Measurements from ENCODE around the gene CHCHD4. TPM values are rescaled to one million over a fixed set of nuclear protein-coding genes. Genes with fewer than 3 reads are reported as not detected.
"Not testable (repeated sequence)": the region's sequence is repeated elsewhere in the genome, so short reads cannot be mapped to it uniquely, and the experiment has no call there.

Gene CHCHD4
- total RNA-seq, 1 donor from 2014 or later, result 15.4 TPM

- no peak for DNase-seq (ENCODE audit: low read depth)
Observed at GRCh38 chr3:14120111-14120920, 4.4 kb downstream of the CHCHD4 start.

- DNase-seq (ENCODE audit: low read depth), result no peak
Observed at GRCh38 chr3:14119651-14120050, 5.0 kb downstream of the CHCHD4 start.

- DNase-seq (ENCODE audit: low read depth), result peak; percentile 79
Observed at GRCh38 chr3:14118400-14119381, 6.0 kb downstream of the CHCHD4 start.

GRCh38 chr3:14117468-14118399, 6.9 kb downstream of the CHCHD4 start:
- no peak for DNase-seq (ENCODE audit: low read depth)

- DNase-seq (ENCODE audit: low read depth), result no peak
Observed at GRCh38 chr3:14113965-14114635, 10.6 kb downstream of the CHCHD4 start.

GRCh38 chr3:14110699-14111098, 14.0 kb downstream of the CHCHD4 start:
- DNase-seq (ENCODE audit: low read depth), result peak; percentile 36

- DNase-seq (ENCODE audit: low read depth), result not testable (repeated sequence)
Observed at GRCh38 chr3:14109821-14110220, 14.8 kb downstream of the CHCHD4 start.

- no peak for DNase-seq (ENCODE audit: low read depth)
Observed at GRCh38 chr3:14097616-14098391, 26.9 kb downstream of the CHCHD4 start.

- no peak for DNase-seq (ENCODE audit: low read depth)
Observed at GRCh38 chr3:14096742-14097141, 27.9 kb downstream of the CHCHD4 start.

- DNase-seq (ENCODE audit: low read depth), result peak; percentile 23
Observed at GRCh38 chr3:14093831-14094230, 30.8 kb downstream of the CHCHD4 start.

- no peak for DNase-seq (ENCODE audit: low read depth)
Observed at GRCh38 chr3:14092464-14092863, 32.2 kb downstream of the CHCHD4 start.

GRCh38 chr3:14091959-14092358, 32.7 kb downstream of the CHCHD4 start:
- not testable (repeated sequence) for DNase-seq (ENCODE audit: low read depth)

- DNase-seq (ENCODE audit: low read depth), result not testable (repeated sequence)
Observed at GRCh38 chr3:14087461-14087860, 37.2 kb downstream of the CHCHD4 start.

GRCh38 chr3:14082108-14082657, 42.5 kb downstream of the CHCHD4 start:
- DNase-seq (ENCODE audit: low read depth), result no peak

- DNase-seq (ENCODE audit: low read depth), result peak; percentile 18
Observed at GRCh38 chr3:14077310-14077709, 47.4 kb downstream of the CHCHD4 start.

- DNase-seq (ENCODE audit: low read depth), result not testable (repeated sequence)
Observed at GRCh38 chr3:14075233-14075632, 49.4 kb downstream of the CHCHD4 start.

GRCh38 chr3:14064910-14065309, 59.8 kb downstream of the CHCHD4 start:
- no peak for DNase-seq (ENCODE audit: low read depth)

- no peak for DNase-seq (ENCODE audit: low read depth)
Observed at GRCh38 chr3:14063152-14063551, 61.5 kb downstream of the CHCHD4 start.
